AG10803 (cell line): Measurements from ENCODE around the gene RAB34.
"Not testable (repeated sequence)": the region's sequence is repeated elsewhere in the genome, so short reads cannot be mapped to it uniquely, and the experiment has no call there.

Experiments used
- DNase-seq: peaks from one replicate; pipeline ENCODE4 v3.0.0; 2010; ENCODE audit warnings: low read depth
- H3K4me3 ChIP-seq: 2 replicates; pipeline ENCODE4 v1.5.1; 2011; ENCODE audit warnings: mild to moderate bottlenecking, low read length, control low read depth
- CTCF ChIP-seq: conservative IDR thresholded peaks from 2 replicates; pipeline ENCODE4 v1.5.1; 2011; ENCODE audit warnings: mild to moderate bottlenecking, low read length, control low read depth, inconsistent platforms

Gene RAB34

GRCh38 chr17:28724500-28725165, 7.0 kb upstream of the RAB34 start:
- no peak for TF ChIP-seq CTCF
- no peak for DNase-seq
- H3K4me3 ChIP-seq = peak overlapping the region; percentile 80; the same call in 1 of the 2 replicates

- not testable (repeated sequence) for DNase-seq, H3K4me3 ChIP-seq
Observed at GRCh38 chr17:28723836-28724499, 6.3 kb upstream of the RAB34 start.

- H3K4me3 ChIP-seq = no peak overlapping the region
- no peak for DNase-seq
- TF ChIP-seq CTCF = no peak
Observed at GRCh38 chr17:28723159-28723835, 5.6 kb upstream of the RAB34 start.

GRCh38 chr17:28722417-28723158, 4.9 kb upstream of the RAB34 start:
- DNase-seq = no peak
- H3K4me3 ChIP-seq = no peak overlapping the region
- no peak for TF ChIP-seq CTCF

- DNase-seq = not testable (repeated sequence)
- peak overlapping the region; percentile 94 for H3K4me3 ChIP-seq
Observed at GRCh38 chr17:28720997-28721329, 3.3 kb upstream of the RAB34 start.

- TF ChIP-seq CTCF = no peak; the same call in none of the 2 replicates
- peak overlapping the region; percentile 94 for H3K4me3 ChIP-seq
- no peak for DNase-seq
Observed at GRCh38 chr17:28720247-28720996, 2.8 kb upstream of the RAB34 start.

- no peak for DNase-seq
- TF ChIP-seq CTCF = no peak
- peak overlapping the region; percentile 41 for H3K4me3 ChIP-seq
Observed at GRCh38 chr17:28719021-28719433, 1.4 kb upstream of the RAB34 start.
